H1 (cell line): Measurements from ENCODE around the gene EXD3.

ENCODE experiments used
- CTCF ChIP-seq, 3 experiments: IDR thresholded peaks; 1 replicate in 2 of 3; 2 replicates in 1 of 3; pipeline versions ENCODE4 v1.5.1 to v1.6.1; 2011; ENCODE audit warnings: low read length in 3 of 3, mild to moderate bottlenecking in 3 of 3, inconsistent platforms in 2 of 3, low read depth in 1 of 3, moderate library complexity in 1 of 3; ENCODE audit not compliant: insufficient read depth in 1 of 3; ENCODE audit errors: control extremely low read depth in 1 of 3
- MAX ChIP-seq: IDR thresholded peaks from 2 replicates; pipeline ENCODE4 v1.6.1; 2012; ENCODE audit warnings: inconsistent platforms
- YY1 ChIP-seq: IDR thresholded peaks from 2 replicates; pipeline ENCODE4 v1.6.1; 2011; ENCODE audit warnings: low read depth, mild to moderate bottlenecking, low read length

- TF ChIP-seq MAX = peak; percentile 85
- TF ChIP-seq YY1 = no peak
- TF ChIP-seq CTCF (IDR thresholded peaks at IDR 0.05; ENCODE audit: control extremely low read depth in 1 of 3, insufficient read depth in 1 of 3, low read depth in 1 of 3, low read length in 3 of 3) = peak in 1 of 3 experiments; percentile 18; a peak in 1 of 4 replicates
Measured at GRCh38 chr9:137294681-137295237, 128.2 kb downstream of the EXD3 start.
